ENCODE results near the gene PCGF1.
"Not testable (repeated sequence)": the region's sequence is repeated elsewhere in the genome, so short reads cannot be mapped to it uniquely, and the experiment has no call there.

The PCGF1 gene

GRCh38 chr2:74471332-74472065 is 36.0 kb downstream of the PCGF1 start:
- TF ChIP-seq ZFX (IDR thresholded peaks at IDR 0.05) (no peak), CTCF (conservative IDR thresholded peaks at IDR 0.05) (no peak)
- peak overlapping the region; percentile 95 for H3K27ac ChIP-seq

GRCh38 chr2:74470742-74471141 is 36.8 kb downstream of the PCGF1 start:
- H3K27ac ChIP-seq, result peak overlapping the region; percentile 95; the same call in 1 of the 2 replicates

GRCh38 chr2:74464406-74464805 is 43.1 kb downstream of the PCGF1 start:
- H3K27ac ChIP-seq, result peak overlapping the region; percentile 80
- no peak for TF ChIP-seq ZFX (IDR thresholded peaks at IDR 0.05)
- TF ChIP-seq CTCF (conservative IDR thresholded peaks at IDR 0.05), result no peak

GRCh38 chr2:74462786-74463105 is 44.7 kb downstream of the PCGF1 start:
- no peak for TF ChIP-seq CTCF (conservative IDR thresholded peaks at IDR 0.05)
- TF ChIP-seq ZFX (IDR thresholded peaks at IDR 0.05), result no peak
- no peak overlapping the region for H3K27ac ChIP-seq

- no peak for TF ChIP-seq CTCF (conservative IDR thresholded peaks at IDR 0.05)
- TF ChIP-seq ZFX (IDR thresholded peaks at IDR 0.05), result no peak
Observed at GRCh38 chr2:74462054-74462785, 45.3 kb downstream of the PCGF1 start.

GRCh38 chr2:74461187-74462053 is 46.1 kb downstream of the PCGF1 start:
- H3K27ac ChIP-seq, result no peak overlapping the region
- TF ChIP-seq ZFX (IDR thresholded peaks at IDR 0.05) (no peak), CTCF (conservative IDR thresholded peaks at IDR 0.05) (no peak)

More at GRCh38 chr2:74462054-74462785, 45.3 kb downstream of the PCGF1 start:
- H3K27ac ChIP-seq, result no peak overlapping the region

- H3K27ac ChIP-seq, result not testable (repeated sequence)
Observed at GRCh38 chr2:74460187-74460586, 47.3 kb downstream of the PCGF1 start.

- H3K27ac ChIP-seq, result peak overlapping the region; percentile 81; the same call in 1 of the 2 replicates
Observed at GRCh38 chr2:74459503-74460118, 47.9 kb downstream of the PCGF1 start.

Measured in C4-2B (cell line).